Heart right ventricle (tissue), 16 donors: ENCODE data around the gene THSD7B. TPM values are rescaled to one million over a fixed set of nuclear protein-coding genes. Genes with fewer than 3 reads are reported as not detected.

Source experiments
- ATAC-seq, 8 donors: fragments of 200-7000 bp; cut with Tn5 transposase; one replicate each; pipeline ENCODE4 v1.9.1; 2020; ENCODE audit warnings: mild to moderate bottlenecking in 8 of 8, moderate library complexity in 8 of 8, moderate number of reproducible peaks in 1 of 8
- DNase-seq, 2 donors: peaks; one replicate each; pipeline ENCODE4 v3.0.0-alpha.2; 2020
- H3K27ac ChIP-seq, 10 donors: fragments of 200-600 bp; sonication (generic) in 2 of 10; one replicate each; pipeline versions ENCODE4 v1.5.0 to v1.8.0; 2020 to 2022; ENCODE audit warnings: mild to moderate bottlenecking in 3 of 10
- H3K27me3 ChIP-seq, 7 donors: fragments of 200-600 bp; one replicate each; pipeline ENCODE4 v1.8.0; 2021 to 2022; ENCODE audit warnings: mild to moderate bottlenecking in 2 of 7
- H3K36me3 ChIP-seq, 9 donors: fragments of 200-600 bp; sonication (generic) in 1 of 9; one replicate each; pipeline versions ENCODE4 v1.5.0 to v1.8.0; 2020 to 2022; ENCODE audit warnings: mild to moderate bottlenecking in 2 of 9
- H3K4me1 ChIP-seq, 9 donors: fragments of 200-600 bp; sonication (generic) in 1 of 9; one replicate each; pipeline versions ENCODE4 v1.5.0 to v1.8.0; 2020 to 2022; ENCODE audit warnings: mild to moderate bottlenecking in 4 of 9
- H3K4me3 ChIP-seq, 10 donors: fragments of 200-600 bp; sonication (generic) in 2 of 10; one replicate each; pipeline versions ENCODE4 v1.5.0 to v1.8.0; 2020 to 2022; ENCODE audit warnings: mild to moderate bottlenecking in 7 of 10, moderate library complexity in 2 of 10
- H3K9me3 ChIP-seq, 11 donors: fragments of 200-600 bp in 10 of 11; sonication (generic) in 2 of 11; one replicate each; pipeline versions ENCODE4 v1.5.0 to v1.8.0; 2013 to 2022; ENCODE audit warnings: mild to moderate bottlenecking in 2 of 11, control low read depth in 1 of 11, moderate library complexity in 1 of 11
- WGBS, 2 donors: extraction: QIAGEN DNeasy Blood & Tissue Kit; methylation state at CpG; one replicate each; pipeline ENCODE4 v1.1.7; 2013; ENCODE audit warnings: inconsistent platforms in 1 of 2; 5-methylcytosine and 5-hydroxymethylcytosine counted together
- intact Hi-C, 10 donors: fragments of 100-400 bp; cut with DNase I; formaldehyde crosslinking; loops; one replicate each; pipeline versions ENCODE4 v1.11.1 to v1.14.2; 2022
- polyA plus RNA-seq, 2 donors: library from polyadenylated mRNA; stranded (reverse); fragments of 200-250 nt; gene quantifications; one replicate each; pipeline ENCODE4 v1.2.3, GENCODE V29; 2013
- total RNA-seq, 10 donors: library from RNA; stranded (reverse); fragmentation: NEBNext Ultra II Directional in 3 of 10; extraction: Animal tissue kit (Norgen Biotek cat#: 25700) in 3 of 10; gene quantifications; one replicate each; pipeline versions ENCODE4 v1.2.1 to v1.2.4, GENCODE V29; 2021 to 2023
- TF ChIP-seq, protein P1 (sequence below), 9 donors: fragments of 200-600 bp; sonication (generic) in 2 of 9; IDR thresholded peaks; one replicate each; pipeline versions ENCODE4 v1.5.0 to v1.8.0; 2021 to 2022; ENCODE audit warnings: antibody characterized with exemption in 9 of 9, mild to moderate bottlenecking in 5 of 9, moderate library complexity in 1 of 9
- donor health status: Arrhythmogenic right ventricular cardiomyopathy.
- donor health status: ischemic (EF 13 %, LVEDD 7.1; RV severe dilation, severe dysfunction).
- donor health status: healthy with polysubstance abuse.
- donor health status: DM: no; HTN: yes; CAD: no.
- donor health status: DM: no; HTN: no; CAD: no.
- donor health status: ischemic (EF 25% LVEDD 6.9; RV normal size, moderate dysfunction).
- donor health status: ischemic (EF 25% LVEDD 5.7; RV mildly dilated, moderate dysfunction).
- donor health status: healthy.
- donor health status: DM: yes; HTN: yes; CAD: no.
- donor health status: Ischemic cardiomyopathy.
- donor health status: ischemic (EF 35%, LVEDD 5.7; RV mildly dilated, moderate dysfunction).
- donor health status: nonischemic (EF 11% LVEDD 7.7; RV severe dilation, severe dysfunction).
- donor health status: DM: yes; HTN: yes; CAD: no.
- donor health status: PGD.
- donor health status: ischemic (EF 29% LVEDD 5.4; RV normal size, mild dysfunction).
- donor health status: nonischemic (EF 23%, LVEDD 6.1; RV moderate dilation, normal function).

The THSD7B gene
- total and polyA plus RNA-seq, 12 donors: 0.01 to 0.39 (median 0.18) TPM

DNA sequence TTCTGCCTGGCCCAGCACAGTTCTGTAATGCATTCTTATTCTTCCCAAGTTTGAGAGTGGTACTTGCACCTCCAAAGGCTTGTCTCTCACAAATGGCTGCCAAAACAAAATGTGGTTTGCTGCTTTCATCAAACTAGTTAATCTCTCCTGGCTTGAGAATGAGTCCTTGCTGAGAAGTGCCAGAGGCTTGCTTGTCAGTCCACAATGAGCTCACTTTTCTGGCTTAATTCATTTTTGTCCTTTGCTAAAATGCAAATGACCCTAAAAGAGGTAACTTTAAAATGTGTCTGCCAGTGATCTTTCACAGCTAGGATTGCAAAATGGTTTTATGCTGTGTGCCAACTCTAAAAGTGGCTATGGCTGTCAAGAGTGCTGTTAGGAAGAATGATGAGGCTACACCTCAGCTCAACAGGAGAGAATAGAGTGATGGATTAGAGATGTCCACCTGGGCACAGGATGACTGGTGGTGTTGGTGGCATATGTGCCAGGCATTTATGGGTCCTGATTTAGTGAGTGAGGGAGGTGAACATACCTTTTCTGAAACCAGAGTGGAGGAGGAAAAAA is 907.7 kb downstream of the THSD7B start:
- H3K36me3 ChIP-seq: no peaks in the 10 kb centered on the region
- no peak overlapping the region for H3K4me3 ChIP-seq
- no peak overlapping the region for H3K27ac ChIP-seq
- ATAC-seq: peak in 7 of 8 donors; percentile 68 to 96 (median 83)
- intact Hi-C loops: loop anchor here in 1 of 10 donors (10.0 kb wide), 1 partner anchor 738 kb away; no protein-coding TSS in a partner anchor
- no peaks in the 10 kb centered on the region for H3K27me3 ChIP-seq
- no peaks in the 10 kb centered on the region for H3K9me3 ChIP-seq
- peak in 1 of 2 donors; percentile 51 for DNase-seq
- TF ChIP-seq, protein P1, sequence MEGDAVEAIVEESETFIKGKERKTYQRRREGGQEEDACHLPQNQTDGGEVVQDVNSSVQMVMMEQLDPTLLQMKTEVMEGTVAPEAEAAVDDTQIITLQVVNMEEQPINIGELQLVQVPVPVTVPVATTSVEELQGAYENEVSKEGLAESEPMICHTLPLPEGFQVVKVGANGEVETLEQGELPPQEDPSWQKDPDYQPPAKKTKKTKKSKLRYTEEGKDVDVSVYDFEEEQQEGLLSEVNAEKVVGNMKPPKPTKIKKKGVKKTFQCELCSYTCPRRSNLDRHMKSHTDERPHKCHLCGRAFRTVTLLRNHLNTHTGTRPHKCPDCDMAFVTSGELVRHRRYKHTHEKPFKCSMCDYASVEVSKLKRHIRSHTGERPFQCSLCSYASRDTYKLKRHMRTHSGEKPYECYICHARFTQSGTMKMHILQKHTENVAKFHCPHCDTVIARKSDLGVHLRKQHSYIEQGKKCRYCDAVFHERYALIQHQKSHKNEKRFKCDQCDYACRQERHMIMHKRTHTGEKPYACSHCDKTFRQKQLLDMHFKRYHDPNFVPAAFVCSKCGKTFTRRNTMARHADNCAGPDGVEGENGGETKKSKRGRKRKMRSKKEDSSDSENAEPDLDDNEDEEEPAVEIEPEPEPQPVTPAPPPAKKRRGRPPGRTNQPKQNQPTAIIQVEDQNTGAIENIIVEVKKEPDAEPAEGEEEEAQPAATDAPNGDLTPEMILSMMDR (IDR thresholded peaks at IDR 0.05): no peak
- no peaks in the 10 kb centered on the region for H3K4me1 ChIP-seq

DNA sequence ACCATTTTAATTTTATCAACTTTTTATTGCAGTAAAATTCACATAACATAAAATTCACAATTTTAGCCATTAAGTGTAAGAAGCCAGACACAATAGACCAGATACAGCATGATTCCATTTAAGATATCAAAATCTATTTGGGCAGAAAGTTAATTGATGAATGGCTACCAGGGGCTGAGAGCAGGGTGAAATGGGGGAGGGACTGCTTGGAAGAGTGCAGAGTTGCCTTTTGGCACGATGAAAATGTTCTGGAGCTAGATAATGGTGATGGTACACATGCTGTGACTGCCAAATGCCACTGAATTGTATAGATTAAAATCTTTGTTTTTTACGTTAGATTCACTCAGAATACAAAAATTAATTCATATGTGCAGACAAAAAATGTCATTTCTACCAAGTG is 909.6 kb downstream of the THSD7B start:
- Histone ChIP-seq H3K36me3 (no peaks in the 10 kb centered on the region), H3K4me3 (no peak overlapping the region), H3K4me1 (no peaks in the 10 kb centered on the region), H3K27me3 (no peaks in the 10 kb centered on the region), H3K9me3 (no peaks in the 10 kb centered on the region), H3K27ac (no peak overlapping the region)
- DNase-seq (no peak), ATAC-seq (no peak)
- intact Hi-C loops: loop anchor here in 1 of 10 donors (10.0 kb wide), 1 partner anchor 740 kb away; no protein-coding TSS in a partner anchor
- WGBS, 2 donors: 38 to 69% methylated on average over 2 of the region's 2 CpGs
- TF ChIP-seq, protein P1 (IDR thresholded peaks at IDR 0.05): no peak

DNA sequence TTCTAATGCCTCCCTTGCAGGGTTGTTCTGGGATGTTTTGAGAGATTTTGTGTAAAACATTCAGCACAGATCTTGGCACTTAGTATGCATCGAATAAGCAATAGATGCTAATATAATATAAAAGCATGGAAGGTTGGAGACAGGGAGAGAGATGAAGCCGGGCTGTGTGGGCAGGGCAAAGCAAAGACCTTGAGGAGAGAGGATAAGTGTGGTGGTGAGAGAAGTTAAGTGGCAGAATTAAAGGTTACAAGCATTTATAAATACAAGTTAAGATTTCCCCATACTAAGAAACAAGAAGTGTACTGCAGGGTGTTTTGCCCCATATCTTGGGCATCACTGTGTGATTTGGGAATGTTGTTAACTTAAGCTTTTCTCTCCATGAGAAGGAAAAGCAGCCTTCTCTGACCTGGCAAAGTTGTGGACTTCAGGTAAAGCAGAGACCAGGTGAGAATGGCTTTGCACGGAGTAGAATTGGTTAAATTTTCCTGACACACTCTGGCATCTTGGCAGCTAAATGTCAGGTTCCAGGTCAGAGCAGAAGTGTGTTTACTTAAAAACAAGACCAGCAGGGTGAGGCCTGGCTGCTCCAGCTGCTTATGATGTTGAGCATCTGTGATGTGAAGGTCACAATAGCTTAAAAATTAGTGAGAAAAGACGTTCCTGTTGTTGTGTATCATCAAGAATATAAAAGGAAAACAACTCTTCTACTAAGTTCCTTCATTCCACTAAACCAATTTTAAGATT is 910.4 kb downstream of the THSD7B start:
- 67 to 82% methylated on average over 4 of the region's 4 CpGs for WGBS, 2 donors
- DNase-seq (no peak), ATAC-seq (no peak)
- no peaks in the 10 kb centered on the region for H3K27me3 ChIP-seq
- no peaks in the 10 kb centered on the region for H3K4me1 ChIP-seq
- no peaks in the 10 kb centered on the region for H3K9me3 ChIP-seq
- intact Hi-C loops: loop anchor here in 1 of 10 donors (10.0 kb wide), 1 partner anchor 741 kb away; no protein-coding TSS in a partner anchor
- H3K4me3 ChIP-seq: no peak overlapping the region
- TF ChIP-seq, protein P1 (IDR thresholded peaks at IDR 0.05): no peak
- no peaks in the 10 kb centered on the region for H3K36me3 ChIP-seq
- no peak overlapping the region for H3K27ac ChIP-seq

DNA sequence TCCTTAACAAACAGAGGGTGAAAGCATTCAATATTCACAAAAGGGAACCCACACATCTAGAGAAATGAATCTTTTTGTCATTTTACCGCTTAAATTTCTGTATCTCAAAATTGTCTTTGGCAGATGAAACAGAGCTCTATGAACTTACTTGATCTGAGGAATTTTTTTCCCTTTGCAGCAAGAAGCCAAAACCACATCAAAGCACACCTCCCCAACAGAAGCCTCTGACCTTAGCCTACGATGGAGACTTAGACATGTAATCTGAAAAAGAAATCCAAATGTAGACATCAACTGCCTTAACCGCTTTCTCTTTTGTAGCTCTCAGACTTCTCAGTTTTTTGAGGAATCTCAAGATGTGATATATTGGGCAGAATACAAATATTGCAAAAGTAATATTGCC is 911.0 kb downstream of the THSD7B start:
- no peaks in the 10 kb centered on the region for H3K4me1 ChIP-seq
- no peak overlapping the region for H3K4me3 ChIP-seq
- H3K36me3 ChIP-seq: no peaks in the 10 kb centered on the region
- WGBS, 2 donors: 79 to 87% methylated on average over 3 of the region's 3 CpGs
- no peaks in the 10 kb centered on the region for H3K27me3 ChIP-seq
- no peak for ATAC-seq
- no peak for DNase-seq
- intact Hi-C loops: loop anchor here in 1 of 10 donors (10.0 kb wide), 1 partner anchor 742 kb away; no protein-coding TSS in a partner anchor
- no peak overlapping the region for H3K27ac ChIP-seq
- TF ChIP-seq, protein P1 (IDR thresholded peaks at IDR 0.05): no peak
- H3K9me3 ChIP-seq: no peaks in the 10 kb centered on the region
